ENCODE data around the gene ME1. TPM values are rescaled to one million over a fixed set of nuclear protein-coding genes. Genes with fewer than 3 reads are reported as not detected.

ME1 gene
- total RNA-seq, 3 donors from 2014 or later: 2.6 to 10.4 (median 7.3) TPM

Other genes starting within 250 kb of the ME1 start
- gene PGM3, start 237.8 kb downstream of the ME1 start, total RNA-seq: 10 to 100 TPM; 29.2 to 37.6 (median 30.7) TPM
- gene RWDD2A, start 237.7 kb downstream of the ME1 start, total RNA-seq: 1 to 10 TPM; 1.9 to 3.4 (median 2.5) TPM
- under 1 TPM in 1 of 3 donors, not detected in 2; 0.14 TPM for gene PRSS35, start 81.5 kb upstream of the ME1 start, total RNA-seq